K562 (cell line): Measurements from ENCODE around the gene ELMO1. TPM values are rescaled to one million over a fixed set of nuclear protein-coding genes. Genes with fewer than 3 reads are reported as not detected.

ENCODE experiments used
- CBX5 ChIP-seq: IDR thresholded peaks from 2 replicates; pipeline ENCODE4 v1.6.1; 2014; ENCODE audit warnings: low read depth, borderline replicate concordance
- CCNT2 ChIP-seq: IDR thresholded peaks from 2 replicates; pipeline ENCODE4 v1.6.1; 2011; ENCODE audit warnings: borderline replicate concordance, low read depth, mild to moderate bottlenecking, moderate library complexity, mixed read lengths, low read length; ENCODE audit not compliant: insufficient read length; ENCODE audit errors: extremely low read depth
- CTBP1 ChIP-seq: fragments of 450-650 bp; IDR thresholded peaks from 2 replicates; pipeline ENCODE4 v1.6.1; 2016; ENCODE audit warnings: borderline replicate concordance
- CXXC5 ChIP-seq: fragments of 250-450 bp; sonication (Bioruptor Pico); IDR thresholded peaks from 2 replicates; pipeline ENCODE4 v1.8.0; 2022; ENCODE audit warnings: inconsistent platforms, mild to moderate bottlenecking, moderate library complexity
- DPF2 ChIP-seq: fragments of 450-650 bp; IDR thresholded peaks from 2 replicates; pipeline ENCODE4 v1.6.1; 2016
- E2F8 ChIP-seq: fragments of 450-650 bp; IDR thresholded peaks from 2 replicates; pipeline ENCODE4 v1.7.1; 2018; ENCODE audit warnings: mild to moderate bottlenecking, low read depth; ENCODE audit not compliant: partially characterized antibody
- ELF1 ChIP-seq: fragments of 200-800 bp; sonication (Bioruptor generic); IDR thresholded peaks from 2 replicates; pipeline ENCODE4 v1.6.1; 2016; ENCODE audit warnings: missing genetic modification characterization, missing compliant biosample characterization
- KAT7 ChIP-seq: sonication (generic); formaldehyde crosslinking; IDR thresholded peaks from 2 replicates; pipeline ENCODE4 v1.8.0; 2022; ENCODE audit warnings: missing genetic modification reagents, mild to moderate bottlenecking, borderline replicate concordance
- KDM1A ChIP-seq, 2 experiments: fragments of 450-650 bp; IDR thresholded peaks; 2 replicates each; pipeline ENCODE4 v1.6.1; 2016; ENCODE audit warnings: mild to moderate bottlenecking in 2 of 2
- LEF1 ChIP-seq: fragments of 450-650 bp; IDR thresholded peaks from 2 replicates; pipeline ENCODE4 v1.6.1; 2016; ENCODE audit warnings: mild to moderate bottlenecking
- MBD1 ChIP-seq: fragments of 250-450 bp; sonication (Bioruptor Pico); IDR thresholded peaks from 2 replicates; pipeline ENCODE4 v1.8.0; 2022; ENCODE audit warnings: inconsistent platforms
- NR4A1 ChIP-seq, 2 experiments: fragments of 250-450 bp in 1 of 2; fragments of 450-650 bp in 1 of 2; sonication (Bioruptor Pico) in 1 of 2; IDR thresholded peaks; 2 replicates each; pipeline versions ENCODE4 v1.4.0 to v1.6.1; 2016 to 2020; ENCODE audit warnings: mild to moderate bottlenecking in 2 of 2, missing compliant biosample characterization in 1 of 2, missing genetic modification characterization in 1 of 2, moderate library complexity in 1 of 2
- SIX5 ChIP-seq, 2 experiments: IDR thresholded peaks; 2 replicates each; pipeline ENCODE4 v1.6.1; 2011; ENCODE audit warnings: low read length in 2 of 2, borderline replicate concordance in 1 of 2, low read depth in 1 of 2, mild to moderate bottlenecking in 1 of 2, moderate library complexity in 1 of 2; ENCODE audit not compliant: insufficient read depth in 1 of 2
- SMARCE1 ChIP-seq: fragments of 450-650 bp; IDR thresholded peaks from 2 replicates; pipeline ENCODE4 v1.7.1; 2016; ENCODE audit warnings: mild to moderate bottlenecking
- TEAD4 ChIP-seq, 2 experiments: sonication (generic) in 1 of 2; formaldehyde crosslinking in 1 of 2; IDR thresholded peaks; 2 replicates each; pipeline versions ENCODE4 v1.6.1 to v1.8.0; 2012 to 2022; ENCODE audit warnings: borderline replicate concordance in 1 of 2, inconsistent platforms in 1 of 2, low read length in 1 of 2, mild to moderate bottlenecking in 1 of 2, missing genetic modification reagents in 1 of 2
- ZBTB9 ChIP-seq: fragments of 450-650 bp; formaldehyde crosslinking; IDR thresholded peaks from 2 replicates; pipeline ENCODE4 v1.4.0; 2020; ENCODE audit warnings: mild to moderate bottlenecking, moderate library complexity
- ZNF121 ChIP-seq: sonication (generic); formaldehyde crosslinking; conservative IDR thresholded peaks from 2 replicates; pipeline ENCODE4 v1.8.0; 2022; ENCODE audit warnings: missing genetic modification reagents
- ZNF584 ChIP-seq: fragments of 200-800 bp; sonication (Bioruptor generic); IDR thresholded peaks from 2 replicates; pipeline ENCODE4 v1.6.1; 2016; ENCODE audit warnings: low read depth, mild to moderate bottlenecking, missing genetic modification characterization, missing compliant biosample characterization
- ZNF639 ChIP-seq, 2 experiments: fragments of 200-800 bp in 1 of 2; sonication (Bioruptor generic) in 1 of 2; sonication (generic) in 1 of 2; formaldehyde crosslinking in 1 of 2; IDR thresholded peaks in 1 of 2; conservative IDR thresholded peaks in 1 of 2; 2 replicates each; pipeline versions ENCODE4 v1.5.0 to v1.6.1; 2016 to 2020; ENCODE audit warnings: missing compliant biosample characterization in 1 of 2, missing genetic modification characterization in 1 of 2, missing genetic modification reagents in 1 of 2
- ZNF644 ChIP-seq: fragments of 200-800 bp; sonication (Bioruptor generic); IDR thresholded peaks from 2 replicates; pipeline ENCODE4 v1.6.1; 2016; ENCODE audit warnings: low read depth, missing genetic modification characterization, missing compliant biosample characterization
- ZNF75A ChIP-seq: fragments of 450-650 bp; formaldehyde crosslinking; IDR thresholded peaks from 2 replicates; pipeline ENCODE4 v1.4.0; 2020; ENCODE audit warnings: mild to moderate bottlenecking
- polyA plus RNA-seq, 8 experiments: library from polyadenylated mRNA; depleted of rRNA in 4 of 8; stranded (reverse) in 5 of 8; unstranded in 3 of 8; fragments of >200 nt; fragmentation: Nextera tagmentation in 2 of 8; fragmentation: Illumina TruSeq in 1 of 8; extraction: Ambion mirVana in 2 of 8; extraction: Trizol in 1 of 8; gene quantifications; 2 replicates each; pipeline versions ENCODE4 v1.2.1 to v1.2.3, GENCODE V29; 2011 to 2014; ENCODE audit warnings: inconsistent platforms in 1 of 8, missing spikeins in 1 of 8
- total RNA-seq, 7 experiments: library from RNA; depleted of rRNA in 6 of 7; stranded (reverse); fragments of >200 nt in 6 of 7; fragmentation: Illumina TruSeq in 2 of 7; extraction: Trizol in 2 of 7; gene quantifications; 2 replicates each; pipeline versions ENCODE4 v1.2.1 to v1.2.3, GENCODE V29; 2011 to 2021; ENCODE audit warnings: low replicate concordance in 1 of 7

ELMO1 gene
- total and polyA plus RNA-seq, 9 of the 15 experiments (the other 6 are each of a cell fraction or from before 2014, with no cell fraction given) = 0.36 to 7.2 (median 3.6) TPM

GRCh38 chr7:37357637-37357996, 91.0 kb downstream of the ELMO1 start (continued):
- TF ChIP-seq E2F8 (no peak), KDM1A (IDR thresholded peaks at IDR 0.05) (peak; percentile 79 to 86), ELF1 (tag) (peak; percentile 25; the same call in 1 of the 2 replicates), MBD1 (no peak), SIX5 (IDR thresholded peaks at IDR 0.05; ENCODE audit: borderline replicate concordance in 1 of 2, insufficient read depth in 1 of 2, low read depth in 1 of 2, low read length in 2 of 2) (no peak), KAT7 (CRISPR knock-in tag) (no peak), CXXC5 (CRISPR knock-in tag) (peak; percentile 51; the same call in 1 of the 2 replicates), CBX5 (no peak), ZNF75A (CRISPR knock-in tag) (peak; percentile 97), ZNF584 (CRISPR knock-in tag) (0 out of 2 replicates have a peak, but pooled peaks have one; percentile 32), ZNF121 (CRISPR knock-in tag) (no peak), DPF2 (peak; percentile 95), ZNF644 (peak; percentile 89), TEAD4 (IDR thresholded peaks at IDR 0.05; ENCODE audit: low read length) (peak; percentile 98), TEAD4 (CRISPR knock-in tag; IDR thresholded peaks at IDR 0.05; ENCODE audit: borderline replicate concordance) (no peak), ZBTB9 (CRISPR knock-in tag) (peak; percentile 87), CTBP1 (peak; percentile 65; the same call in 1 of the 2 replicates), NR4A1 (CRISPR knock-in tag; IDR thresholded peaks at IDR 0.05) (no peak), NR4A1 (tag; IDR thresholded peaks at IDR 0.05) (peak; percentile 46; the same call in 1 of the 2 replicates), CCNT2 (peak; percentile 68), ZNF639 (CRISPR knock-in tag; conservative IDR thresholded peaks at IDR 0.05 in 1 of 2, IDR thresholded peaks at IDR 0.05 in 1 of 2) (peak in 1 of 2 experiments; percentile 66; a peak in 1 of 4 replicates), LEF1 (peak; percentile 72; the same call in 1 of the 2 replicates), SMARCE1 (peak; percentile 95)
